Smooth muscle cell (in vitro differentiated cells): Measurements from ENCODE around the gene SLC25A20. TPM values are rescaled to one million over a fixed set of nuclear protein-coding genes. Genes with fewer than 3 reads are reported as not detected.

Experiments used
- DNase-seq: peaks from one replicate; lab custom pipeline; 2025; ENCODE audit not compliant: unreplicated experiment; lab: John Stamatoyannopoulos, UW
- H2AFZ ChIP-seq: fragments of 200-600 bp; sonication (generic); 2 replicates; pipeline ENCODE4 v1.6.0; 2016; ENCODE audit warnings: antibody characterized with exemption, low read depth, mild to moderate bottlenecking
- H3F3A ChIP-seq: fragments of 200-600 bp; sonication (generic); 2 replicates; pipeline ENCODE4 v1.6.0; 2017; ENCODE audit warnings: antibody characterized with exemption, low read depth
- H3K27ac ChIP-seq: fragments of 200-600 bp; sonication (generic); 2 replicates; pipeline ENCODE4 v1.5.1; 2016; ENCODE audit warnings: low read depth, mild to moderate bottlenecking
- H3K27me3 ChIP-seq: fragments of 200-600 bp; sonication (generic); 2 replicates; pipeline ENCODE4 v1.6.1; 2016; ENCODE audit warnings: low read depth, mild to moderate bottlenecking
- H3K36me3 ChIP-seq: fragments of 200-600 bp; sonication (generic); 2 replicates; pipeline ENCODE4 v1.5.1; 2016; ENCODE audit warnings: low read depth
- H3K4me1 ChIP-seq: fragments of 200-600 bp; sonication (generic); 2 replicates; pipeline ENCODE4 v1.5.1; 2016; ENCODE audit warnings: low read depth
- H3K4me2 ChIP-seq: fragments of 200-600 bp; sonication (generic); 2 replicates; pipeline ENCODE4 v1.6.0; 2016; ENCODE audit warnings: mild to moderate bottlenecking
- H3K4me3 ChIP-seq: fragments of 200-600 bp; sonication (generic); 2 replicates; pipeline ENCODE4 v1.5.1; 2016; ENCODE audit warnings: mild to moderate bottlenecking
- H3K79me2 ChIP-seq: fragments of 200-600 bp; sonication (generic); 2 replicates; pipeline ENCODE4 v1.6.0; 2016; ENCODE audit warnings: low read depth, mild to moderate bottlenecking
- H3K9ac ChIP-seq: fragments of 200-600 bp; sonication (generic); 2 replicates; pipeline ENCODE4 v1.6.0; 2016; ENCODE audit warnings: low read depth
- H3K9me3 ChIP-seq: fragments of 200-600 bp; sonication (generic); replicated peaks from 2 replicates; pipeline ENCODE4 v1.5.1; 2016; ENCODE audit warnings: low read depth
- H4K20me1 ChIP-seq: fragments of 200-600 bp; sonication (generic); 2 replicates; pipeline ENCODE4 v1.6.0; 2016; ENCODE audit warnings: low read depth
- WGBS: methylation state at CpG from one replicate; pipeline ENCODE4 v1.1.7; 2016; ENCODE audit warnings: low lambda C conversion rate; 5-methylcytosine and 5-hydroxymethylcytosine counted together
- polyA plus RNA-seq: library from polyadenylated mRNA; unstranded; fragments of >200 nt; fragmentation: Nextera tagmentation; extraction: Ambion mirVana; gene quantifications from 2 replicates; pipeline ENCODE4 v1.2.1, GENCODE V29; 2016
- total RNA-seq: library from RNA; depleted of rRNA; stranded (reverse); fragments of >200 nt; gene quantifications from 2 replicates; pipeline ENCODE4 v1.2.3, GENCODE V29; 2014
- TF ChIP-seq, protein P1 (sequence below): fragments of 200-600 bp; sonication (generic); IDR thresholded peaks from 2 replicates; pipeline ENCODE4 v1.5.1; 2017; ENCODE audit warnings: borderline replicate concordance, mild to moderate bottlenecking, antibody characterized with exemption; ENCODE audit not compliant: insufficient read depth, poor library complexity, severe bottlenecking

SLC25A20 gene
- total and polyA plus RNA-seq, 2 experiments from 2014 or later = 8.9 to 12.1 TPM

DNA sequence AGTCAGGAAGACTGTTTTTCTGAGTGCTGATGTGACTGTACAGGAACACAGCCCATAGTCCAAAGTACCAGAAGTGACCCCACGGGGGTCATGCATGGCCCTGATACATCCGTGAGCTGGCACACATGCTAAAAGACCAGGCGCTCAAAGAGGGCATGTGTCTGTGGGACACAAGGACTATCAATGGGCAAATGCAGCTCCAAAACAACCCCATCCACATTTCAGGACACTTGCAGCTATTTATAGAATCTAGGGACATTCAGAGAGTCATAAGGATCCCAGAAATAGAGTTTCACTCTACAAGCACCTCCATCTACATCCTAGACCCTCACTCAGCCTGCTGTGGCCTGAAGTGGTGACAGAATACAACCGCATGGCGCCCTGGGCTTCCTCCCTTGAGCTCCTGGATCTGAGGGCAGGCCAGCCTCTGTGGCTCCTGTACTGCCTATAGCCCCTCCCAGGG is 17.0 kb downstream of the SLC25A20 start:
- no peak for DNase-seq
- TF ChIP-seq, protein P1, sequence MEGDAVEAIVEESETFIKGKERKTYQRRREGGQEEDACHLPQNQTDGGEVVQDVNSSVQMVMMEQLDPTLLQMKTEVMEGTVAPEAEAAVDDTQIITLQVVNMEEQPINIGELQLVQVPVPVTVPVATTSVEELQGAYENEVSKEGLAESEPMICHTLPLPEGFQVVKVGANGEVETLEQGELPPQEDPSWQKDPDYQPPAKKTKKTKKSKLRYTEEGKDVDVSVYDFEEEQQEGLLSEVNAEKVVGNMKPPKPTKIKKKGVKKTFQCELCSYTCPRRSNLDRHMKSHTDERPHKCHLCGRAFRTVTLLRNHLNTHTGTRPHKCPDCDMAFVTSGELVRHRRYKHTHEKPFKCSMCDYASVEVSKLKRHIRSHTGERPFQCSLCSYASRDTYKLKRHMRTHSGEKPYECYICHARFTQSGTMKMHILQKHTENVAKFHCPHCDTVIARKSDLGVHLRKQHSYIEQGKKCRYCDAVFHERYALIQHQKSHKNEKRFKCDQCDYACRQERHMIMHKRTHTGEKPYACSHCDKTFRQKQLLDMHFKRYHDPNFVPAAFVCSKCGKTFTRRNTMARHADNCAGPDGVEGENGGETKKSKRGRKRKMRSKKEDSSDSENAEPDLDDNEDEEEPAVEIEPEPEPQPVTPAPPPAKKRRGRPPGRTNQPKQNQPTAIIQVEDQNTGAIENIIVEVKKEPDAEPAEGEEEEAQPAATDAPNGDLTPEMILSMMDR = no peak

DNA sequence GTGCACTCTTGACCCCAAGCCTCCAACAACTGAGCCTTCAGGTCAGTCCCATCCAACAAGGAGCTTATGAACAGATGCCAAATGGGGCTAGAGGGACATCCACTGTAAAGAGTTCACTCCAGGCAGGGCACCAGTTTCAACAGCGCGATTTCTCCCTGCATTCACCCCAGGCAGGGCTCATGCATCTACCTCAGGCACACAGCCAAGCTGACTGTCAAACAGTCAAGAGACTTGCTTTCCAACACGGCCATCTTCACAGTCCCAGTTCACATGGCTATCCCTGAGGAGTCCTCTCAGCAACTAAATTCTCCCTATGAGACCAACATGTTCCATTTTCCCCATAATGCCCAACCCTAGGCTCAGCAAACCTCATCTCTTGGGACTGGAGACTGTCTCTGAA is 17.7 kb downstream of the SLC25A20 start:
- no peak overlapping the region for H3K4me3 ChIP-seq
- no peaks in the 10 kb centered on the region for H3K27me3 ChIP-seq
- no peak overlapping the region for H3K4me2 ChIP-seq
- H2AFZ ChIP-seq = no peak overlapping the region
- H3K9me3 ChIP-seq = no peaks in the 10 kb centered on the region
- H3K4me1 ChIP-seq = no peaks in the 10 kb centered on the region
- 89% methylated on average over 3 of the region's 3 CpGs for WGBS
- H3K79me2 ChIP-seq = no peaks in the 10 kb centered on the region
- no peaks in the 10 kb centered on the region for H3K36me3 ChIP-seq
- no peak overlapping the region for H3K9ac ChIP-seq
- H3F3A ChIP-seq = no peaks in the 10 kb centered on the region
- no peaks in the 10 kb centered on the region for H4K20me1 ChIP-seq
- no peak overlapping the region for H3K27ac ChIP-seq
- no peak for DNase-seq
- TF ChIP-seq, protein P1 = no peak

More for the DNA sequence above, 17.0 kb downstream of the SLC25A20 start:
- Histone ChIP-seq H3K27me3 (no peaks in the 10 kb centered on the region), H3K27ac (no peak overlapping the region), H3F3A (no peaks in the 10 kb centered on the region), H3K4me2 (no peak overlapping the region), H2AFZ (no peak overlapping the region), H3K4me1 (no peaks in the 10 kb centered on the region), H3K9ac (no peak overlapping the region), H3K36me3 (no peaks in the 10 kb centered on the region), H3K4me3 (no peak overlapping the region), H3K79me2 (no peaks in the 10 kb centered on the region), H4K20me1 (no peaks in the 10 kb centered on the region), H3K9me3 (no peaks in the 10 kb centered on the region)
- WGBS = 96% methylated on average over 5 of the region's 5 CpGs

DNA sequence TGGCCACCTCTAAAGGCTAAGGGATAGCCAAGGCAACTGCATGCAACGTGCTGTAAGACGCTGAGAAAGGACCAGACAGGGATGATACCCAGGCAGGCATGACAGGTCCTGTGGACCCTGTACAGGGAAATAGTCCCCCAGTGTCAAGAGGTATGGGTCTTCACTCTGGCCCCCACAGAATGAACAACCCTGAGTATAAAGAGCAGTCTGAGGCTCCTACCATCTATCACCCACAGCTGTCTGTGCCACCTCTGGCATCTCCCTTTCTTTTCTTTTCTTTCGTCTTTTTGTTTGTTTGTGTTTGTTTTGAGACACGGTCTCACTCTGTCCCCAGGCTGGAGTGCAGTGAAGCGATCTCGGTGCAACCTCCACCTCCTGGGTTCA is 18.7 kb downstream of the SLC25A20 start:
- 91% methylated on average over 6 of the region's 6 CpGs for WGBS
- no peaks in the 10 kb centered on the region for H3K27me3 ChIP-seq
- no peaks in the 10 kb centered on the region for H3F3A ChIP-seq
- no peaks in the 10 kb centered on the region for H3K9me3 ChIP-seq
- no peak overlapping the region for H3K9ac ChIP-seq
- no peaks in the 10 kb centered on the region for H3K4me1 ChIP-seq
- no peak for DNase-seq
- no peaks in the 10 kb centered on the region for H4K20me1 ChIP-seq
- H3K36me3 ChIP-seq = no peaks in the 10 kb centered on the region
- no peak overlapping the region for H3K4me2 ChIP-seq
- no peaks in the 10 kb centered on the region for H3K79me2 ChIP-seq
- no peak overlapping the region for H3K4me3 ChIP-seq
- H3K27ac ChIP-seq = no peak overlapping the region
- no peak overlapping the region for H2AFZ ChIP-seq
- TF ChIP-seq, protein P1 = no peak

DNA sequence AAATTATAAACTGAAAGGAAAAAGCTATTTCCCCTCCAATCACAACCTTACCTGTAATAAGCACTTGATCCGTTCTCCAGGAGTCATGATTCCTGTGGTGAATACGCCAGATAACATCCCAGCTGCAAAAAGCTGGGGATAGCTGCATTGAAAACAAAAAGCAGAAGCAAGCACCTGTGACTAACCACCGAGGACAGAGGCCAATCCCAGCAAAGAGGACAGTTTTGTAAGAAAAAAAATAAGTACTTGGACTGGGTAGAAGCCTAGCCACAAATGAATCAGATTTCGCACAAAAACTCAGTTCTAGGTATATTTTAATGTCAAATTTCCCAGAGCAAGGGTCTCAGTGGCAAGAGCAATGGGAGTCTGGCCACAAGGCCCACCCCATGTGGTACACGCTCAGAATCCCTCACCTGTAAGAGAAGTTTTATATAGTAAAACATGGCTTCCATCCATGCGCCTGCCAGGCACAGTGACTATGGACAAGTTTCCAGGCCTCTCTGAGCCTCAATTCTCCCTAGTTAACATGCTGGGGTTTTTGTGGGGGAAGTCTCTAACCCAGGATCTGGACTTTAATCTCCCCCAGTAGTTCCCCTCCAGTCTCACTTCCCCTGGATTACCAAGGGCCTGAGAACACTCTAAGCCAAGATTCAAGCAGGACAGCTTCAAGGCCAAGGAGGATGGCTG is 19.2 kb downstream of the SLC25A20 start:
- Histone ChIP-seq H3K27ac (no peak overlapping the region), H3K79me2 (no peaks in the 10 kb centered on the region), H3F3A (no peaks in the 10 kb centered on the region), H3K36me3 (no peaks in the 10 kb centered on the region), H3K4me3 (no peak overlapping the region), H3K9ac (no peak overlapping the region), H3K4me1 (no peaks in the 10 kb centered on the region), H3K4me2 (no peak overlapping the region), H4K20me1 (no peaks in the 10 kb centered on the region), H2AFZ (no peak overlapping the region), H3K9me3 (no peaks in the 10 kb centered on the region), H3K27me3 (no peaks in the 10 kb centered on the region)
- TF ChIP-seq, protein P1 = no peak
- 96% methylated on average over 6 of the region's 6 CpGs for WGBS
- no peak for DNase-seq
